ENCODE measurements around the gene TF. TPM values are rescaled to one million over a fixed set of nuclear protein-coding genes. Genes with fewer than 3 reads are reported as not detected.

TF gene
- total RNA-seq, result 3.8 and 4.4 TPM in 2 replicates
- long read RNA-seq, full-length matches to known transcripts, result 1 of 2 reads
- long read RNA-seq, partial matches to known transcripts, result 0 of 2 reads
- long read RNA-seq, other reads (novel, unspliced or antisense), result 1 of 2 reads

DNA sequence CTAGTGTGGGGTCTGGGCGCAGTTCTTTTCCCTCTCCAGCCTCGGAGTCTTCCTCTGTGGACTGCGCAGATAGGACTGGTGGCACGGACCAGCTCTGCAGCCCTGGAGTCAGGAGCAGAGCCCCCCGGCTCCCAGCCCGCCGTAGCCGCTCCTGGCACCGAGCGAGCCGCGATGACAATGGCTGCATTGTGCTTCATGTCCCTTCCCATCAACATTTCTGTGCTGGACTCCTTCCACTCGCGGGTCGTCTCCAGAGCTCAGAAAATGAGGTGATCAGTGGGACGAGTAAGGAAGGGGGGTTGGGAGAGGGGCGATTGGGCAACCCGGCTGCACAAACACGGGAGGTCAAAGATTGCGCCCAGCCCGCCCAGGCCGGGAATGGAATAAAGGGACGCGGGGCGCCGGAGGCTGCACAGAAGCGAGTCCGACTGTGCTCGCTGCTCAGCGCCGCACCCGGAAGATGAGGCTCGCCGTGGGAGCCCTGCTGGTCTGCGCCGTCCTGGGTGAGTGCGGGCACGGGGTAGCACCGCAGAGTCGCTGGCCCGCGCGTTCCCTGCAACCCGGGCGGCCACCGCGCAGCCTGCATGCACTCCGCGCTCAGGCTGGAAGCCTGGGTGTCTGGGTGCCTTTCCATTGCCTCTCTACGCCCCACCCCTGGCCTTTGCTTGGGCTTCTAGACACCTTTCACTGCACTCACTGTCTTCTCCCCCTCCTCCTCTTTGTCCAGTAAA, at the start of gene TF:
TSS of gene TF (plus strand) at position 413 of the 731 bp plus-strand sequence. CDS start at position 461, 48 bp downstream.
- TF ChIP-seq CTCF (IDR thresholded peaks at IDR 0.05; ENCODE audit: unreplicated experiment), result no peak
- Mint-ChIP-seq H3K4me1 (ENCODE audit: low read depth) (peaks cover 14% of the 10 kb centered on the region), H3K4me3 (ENCODE audit: low read depth) (no peak within 1 kb of the TSS), H3K9me3 (ENCODE audit: low read depth) (no peaks in the 10 kb centered on the region), H3K27ac (no peak within 1 kb of the TSS), H3K36me3 (ENCODE audit: insufficient read depth) (no peaks in the 10 kb centered on the region), H3K27me3 (no peaks in the 10 kb centered on the region)
- DNase-seq (ENCODE audit: low spot score, unreplicated experiment), result no peak

GRCh38 chr3:133697960-133698359, 48.2 kb upstream of the TF start:
- H3K27me3 Mint-ChIP-seq, result no peaks in the 10 kb centered on the region
- H3K36me3 Mint-ChIP-seq (ENCODE audit: insufficient read depth), result no peaks in the 10 kb centered on the region
- no peak for DNase-seq (ENCODE audit: low spot score, unreplicated experiment)
- H3K27ac Mint-ChIP-seq, result no peak overlapping the region
- no peaks in the 10 kb centered on the region for H3K4me1 Mint-ChIP-seq (ENCODE audit: low read depth)
- H3K9me3 Mint-ChIP-seq (ENCODE audit: low read depth), result peaks cover 4% of the 10 kb centered on the region
- TF ChIP-seq CTCF (IDR thresholded peaks at IDR 0.05; ENCODE audit: unreplicated experiment), result no peak
- no peak overlapping the region for H3K4me3 Mint-ChIP-seq (ENCODE audit: low read depth)

- no peaks in the 10 kb centered on the region for H3K36me3 Mint-ChIP-seq (ENCODE audit: insufficient read depth)
- no peaks in the 10 kb centered on the region for H3K27me3 Mint-ChIP-seq
- H3K9me3 Mint-ChIP-seq (ENCODE audit: low read depth), result peaks cover 4% of the 10 kb centered on the region
- no peak overlapping the region for H3K27ac Mint-ChIP-seq
- TF ChIP-seq CTCF (IDR thresholded peaks at IDR 0.05; ENCODE audit: unreplicated experiment), result no peak
- no peak for DNase-seq (ENCODE audit: low spot score, unreplicated experiment)
- no peak overlapping the region for H3K4me3 Mint-ChIP-seq (ENCODE audit: low read depth)
- peaks cover 8% of the 10 kb centered on the region for H3K4me1 Mint-ChIP-seq (ENCODE audit: low read depth)
Measured at GRCh38 chr3:133699467-133699866, 46.7 kb upstream of the TF start.

- no peak for TF ChIP-seq CTCF (IDR thresholded peaks at IDR 0.05; ENCODE audit: unreplicated experiment)
- Mint-ChIP-seq H3K9me3 (ENCODE audit: low read depth) (peaks cover 4% of the 10 kb centered on the region), H3K36me3 (ENCODE audit: insufficient read depth) (no peaks in the 10 kb centered on the region), H3K27me3 (no peaks in the 10 kb centered on the region), H3K4me3 (ENCODE audit: low read depth) (no peak overlapping the region), H3K27ac (no peak overlapping the region), H3K4me1 (ENCODE audit: low read depth) (peaks cover 8% of the 10 kb centered on the region)
- DNase-seq (ENCODE audit: low spot score, unreplicated experiment), result no peak
Measured at GRCh38 chr3:133699903-133700302, 46.3 kb upstream of the TF start.

- H3K4me3 Mint-ChIP-seq (ENCODE audit: low read depth), result no peak overlapping the region
- H3K36me3 Mint-ChIP-seq (ENCODE audit: insufficient read depth), result no peaks in the 10 kb centered on the region
- peaks cover 8% of the 10 kb centered on the region for H3K4me1 Mint-ChIP-seq (ENCODE audit: low read depth)
- TF ChIP-seq CTCF (IDR thresholded peaks at IDR 0.05; ENCODE audit: unreplicated experiment), result no peak
- no peak for DNase-seq (ENCODE audit: low spot score, unreplicated experiment)
- H3K27me3 Mint-ChIP-seq, result no peaks in the 10 kb centered on the region
- peaks cover 4% of the 10 kb centered on the region for H3K9me3 Mint-ChIP-seq (ENCODE audit: low read depth)
- H3K27ac Mint-ChIP-seq, result no peak overlapping the region
Measured at GRCh38 chr3:133700351-133700750, 45.8 kb upstream of the TF start.
